H9 (cell line): ENCODE data around the gene DOK5. TPM values are rescaled to one million over a fixed set of nuclear protein-coding genes. Genes with fewer than 3 reads are reported as not detected.

Source experiments
- DNase-seq: peaks from one replicate; pipeline ENCODE4 v3.0.0-alpha.2; 2017
- H2AFZ ChIP-seq: one replicate; pipeline ENCODE4 v1.6.1; 2013; ENCODE audit warnings: mild to moderate bottlenecking, low read length, control low read depth, moderate library complexity
- H2AK5ac ChIP-seq: 2 replicates; pipeline ENCODE4 v1.6.1; 2013; ENCODE audit warnings: low read length, control low read depth, mixed read lengths; ENCODE audit not compliant: insufficient read length
- H2BK120ac ChIP-seq: one replicate; pipeline ENCODE4 v1.6.1; 2013; ENCODE audit warnings: low read depth, mild to moderate bottlenecking, low read length, control low read depth, inconsistent platforms; ENCODE audit not compliant: poor library complexity, severe bottlenecking
- H2BK12ac ChIP-seq: 2 replicates; pipeline ENCODE4 v1.6.1; 2013; ENCODE audit warnings: low read length, control low read depth, mixed read lengths, low read depth; ENCODE audit not compliant: insufficient read length
- H2BK15ac ChIP-seq: 2 replicates; pipeline ENCODE4 v1.6.1; 2013; ENCODE audit warnings: low read depth, low read length, control low read depth
- H2BK20ac ChIP-seq: one replicate; pipeline ENCODE4 v1.6.1; 2013; ENCODE audit warnings: low read depth, mild to moderate bottlenecking, low read length, control low read depth, inconsistent platforms; ENCODE audit not compliant: poor library complexity, severe bottlenecking
- H2BK5ac ChIP-seq: 2 replicates; pipeline ENCODE4 v1.6.1; 2013; ENCODE audit warnings: low read length, control low read depth, mixed read lengths; ENCODE audit not compliant: insufficient read length
- H3K14ac ChIP-seq: 2 replicates; pipeline ENCODE4 v1.6.1; 2013; ENCODE audit warnings: low read length, control low read depth; ENCODE audit not compliant: insufficient read depth
- H3K18ac ChIP-seq: 2 replicates; pipeline ENCODE4 v1.6.1; 2013; ENCODE audit warnings: low read depth, mild to moderate bottlenecking, mixed read lengths, low read length, control low read depth; ENCODE audit not compliant: insufficient read length
- H3K23ac ChIP-seq: 2 replicates; pipeline ENCODE4 v1.6.1; 2013; ENCODE audit warnings: low read length, control low read depth, mixed read lengths, low read depth; ENCODE audit not compliant: insufficient read length
- H3K23me2 ChIP-seq: 2 replicates; pipeline ENCODE4 v1.6.1; 2013; ENCODE audit warnings: low read depth, mild to moderate bottlenecking, mixed read lengths, low read length, control low read depth; ENCODE audit not compliant: insufficient read length, poor library complexity, severe bottlenecking
- H3K27ac ChIP-seq: 2 replicates; pipeline ENCODE4 v1.5.1; 2013; ENCODE audit warnings: low read length, control low read depth, mixed read lengths, low read depth; ENCODE audit not compliant: insufficient read length
- H3K27me3 ChIP-seq: 2 replicates; pipeline ENCODE4 v1.6.1; 2013; ENCODE audit warnings: low read length, control low read depth, inconsistent platforms; ENCODE audit not compliant: insufficient read depth
- H3K4ac ChIP-seq: 2 replicates; pipeline ENCODE4 v1.6.1; 2013; ENCODE audit warnings: low read depth, mild to moderate bottlenecking, control low read depth, inconsistent platforms, low read length, moderate library complexity
- H3K4me1 ChIP-seq: 2 replicates; pipeline ENCODE4 v1.6.1; 2013; ENCODE audit warnings: low read length, control low read depth, inconsistent platforms; ENCODE audit not compliant: insufficient read depth
- H3K4me2 ChIP-seq: 2 replicates; pipeline ENCODE4 v1.6.1; 2013; ENCODE audit warnings: low read length, control low read depth, mixed read lengths; ENCODE audit not compliant: insufficient read length, insufficient read depth
- H3K56ac ChIP-seq: 2 replicates; pipeline ENCODE4 v1.6.1; 2013; ENCODE audit warnings: low read depth, mild to moderate bottlenecking, mixed read lengths, low read length, control low read depth; ENCODE audit not compliant: insufficient read length
- H3K79me1 ChIP-seq: 2 replicates; pipeline ENCODE4 v1.6.1; 2013; ENCODE audit warnings: low read depth, mild to moderate bottlenecking, moderate library complexity, low read length, control low read depth, inconsistent platforms; ENCODE audit not compliant: insufficient read depth, poor library complexity, severe bottlenecking
- H3K79me2 ChIP-seq: 2 replicates; pipeline ENCODE4 v1.6.1; 2013; ENCODE audit warnings: low read length, control low read depth, inconsistent platforms; ENCODE audit not compliant: insufficient read depth
- H3K9ac ChIP-seq: 2 replicates; pipeline ENCODE4 v1.6.1; 2013; ENCODE audit warnings: low read length, control low read depth, mixed read lengths; ENCODE audit not compliant: insufficient read length; ENCODE audit errors: extremely low read depth
- H3K9me3 ChIP-seq: one replicate; pipeline ENCODE4 v1.6.1; 2013; ENCODE audit warnings: low read depth, low read length, inconsistent platforms; ENCODE audit not compliant: control insufficient read depth
- H3T11ph ChIP-seq: one replicate; pipeline ENCODE4 v1.6.1; 2013; ENCODE audit warnings: mild to moderate bottlenecking, low read length, control low read depth, inconsistent platforms
- H4K20me1 ChIP-seq: one replicate; pipeline ENCODE4 v1.6.1; 2013; ENCODE audit not compliant: control insufficient read depth, insufficient read length, insufficient read depth
- H4K5ac ChIP-seq: 2 replicates; pipeline ENCODE4 v1.6.1; 2013; ENCODE audit warnings: low read depth, mild to moderate bottlenecking, mixed read lengths, low read length, control low read depth; ENCODE audit not compliant: insufficient read length
- H4K8ac ChIP-seq: replicated peaks from 2 replicates; pipeline ENCODE4 v1.6.1; 2013; ENCODE audit warnings: low read length, control low read depth, mixed read lengths, low read depth; ENCODE audit not compliant: insufficient read length
- H4K91ac ChIP-seq: 2 replicates; pipeline ENCODE4 v1.6.1; 2013; ENCODE audit warnings: low read depth, mild to moderate bottlenecking, moderate library complexity, mixed read lengths, low read length, control low read depth; ENCODE audit not compliant: insufficient read length
- H3K27ac Mint-ChIP-seq, 3 experiments: 2 replicates in 2 of 3; 3 replicates in 1 of 3; pipeline ENCODE4 v1.8.0; 2020 to 2021; ENCODE audit warnings: mixed read lengths in 3 of 3, mild to moderate bottlenecking in 1 of 3, moderate library complexity in 1 of 3
- H3K27me3 Mint-ChIP-seq: 2 replicates; pipeline ENCODE4 v1.8.0; 2021; ENCODE audit warnings: low read depth, mild to moderate bottlenecking, moderate library complexity, mixed read lengths
- H3K36me3 Mint-ChIP-seq, 3 experiments: 2 replicates in 2 of 3; 3 replicates in 1 of 3; pipeline ENCODE4 v1.8.0; 2020 to 2021; ENCODE audit warnings: low read depth in 3 of 3, mixed read lengths in 3 of 3; ENCODE audit not compliant: insufficient read depth in 1 of 3
- H3K4me1 Mint-ChIP-seq, 2 experiments: 2 replicates each; pipeline ENCODE4 v1.8.0; 2020; ENCODE audit warnings: mixed read lengths in 2 of 2
- H3K4me3 Mint-ChIP-seq, 2 experiments: 2 replicates in 1 of 2; 3 replicates in 1 of 2; pipeline ENCODE4 v1.8.0; 2020 to 2021; ENCODE audit warnings: mild to moderate bottlenecking in 2 of 2, mixed read lengths in 2 of 2, moderate library complexity in 1 of 2
- H3K9me3 Mint-ChIP-seq, 2 experiments: 2 replicates in 1 of 2; 3 replicates in 1 of 2; pipeline ENCODE4 v1.8.0; 2020; ENCODE audit warnings: mild to moderate bottlenecking in 2 of 2, mixed read lengths in 2 of 2, moderate library complexity in 1 of 2
- CTCF ChIP-seq: fragments of 200-600 bp; sonication (generic); conservative IDR thresholded peaks from 3 replicates; pipeline ENCODE4 v1.8.0; 2021; ENCODE audit warnings: antibody characterized with exemption, mild to moderate bottlenecking
- WGBS: extraction: QIAGEN DNeasy Blood & Tissue Kit; methylation state at CpG from one replicate; pipeline ENCODE4 v1.1.7; 2013; ENCODE audit warnings: missing lambda C conversion rate, low lambda C conversion rate, mixed read lengths; ENCODE audit not compliant: insufficient read length; ENCODE audit errors: extremely low coverage; 5-methylcytosine and 5-hydroxymethylcytosine counted together
- total RNA-seq: library from RNA; stranded (reverse); gene quantifications from 2 replicates; pipeline ENCODE4 v1.2.1, GENCODE V29; 2021

Gene DOK5
- total RNA-seq, 1 experiment from 2014 or later = 4.5 TPM

GRCh38 chr20:54633374-54634355 lies 158.3 kb downstream of the DOK5 start:
- H3K27ac Mint-ChIP-seq = peak overlapping the region in 1 of 3 experiments; percentile 35; a peak in 1 of 7 replicates
- H4K91ac ChIP-seq = no peak overlapping the region

More at GRCh38 chr20:54633374-54634355, 158.3 kb downstream of the DOK5 start:
- H4K5ac ChIP-seq = no peak overlapping the region
- no peak for DNase-seq
- H3T11ph ChIP-seq = no peak overlapping the region
- H3K4me1 Mint-ChIP-seq = peaks cover 24 to 28% of the 10 kb centered on the region in 2 experiments
- no peak overlapping the region for H3K56ac ChIP-seq
- H4K20me1 ChIP-seq = no peaks in the 10 kb centered on the region
- H3K9ac ChIP-seq = no peak overlapping the region
- no peak overlapping the region for H3K18ac ChIP-seq
- no peak overlapping the region for H2BK20ac ChIP-seq
- TF ChIP-seq CTCF = no peak
- H2BK120ac ChIP-seq = no peak overlapping the region
- no peak overlapping the region for H3K4me2 ChIP-seq
- no peak overlapping the region for H4K8ac ChIP-seq
- WGBS = 100% methylated on average over 1 of the region's 13 CpGs
- H3K27ac ChIP-seq = no peak overlapping the region
- peaks cover 2 to 6% of the 10 kb centered on the region in 2 experiments; a peak in 3 of 5 replicates for H3K9me3 Mint-ChIP-seq
- no peak overlapping the region for H2BK15ac ChIP-seq
- no peak overlapping the region for H3K23ac ChIP-seq
- no peak overlapping the region for H3K4ac ChIP-seq
- no peaks in the 10 kb centered on the region for H3K23me2 ChIP-seq
- no peak overlapping the region for H2AFZ ChIP-seq
- H2BK5ac ChIP-seq = no peak overlapping the region
- peaks cover 0 to 24% (median 2%) of the 10 kb centered on the region in 3 experiments; a peak in 4 of 7 replicates for H3K36me3 Mint-ChIP-seq
- H3K79me1 ChIP-seq = no peaks in the 10 kb centered on the region
- H2BK12ac ChIP-seq = no peak overlapping the region
- no peak overlapping the region for H2AK5ac ChIP-seq
- peaks cover 6% of the 10 kb centered on the region for H3K9me3 ChIP-seq
- no peak overlapping the region for H3K14ac ChIP-seq
- no peaks in the 10 kb centered on the region for H3K4me1 ChIP-seq
- no peaks in the 10 kb centered on the region for H3K27me3 ChIP-seq
- no peak overlapping the region for H3K4me3 Mint-ChIP-seq
- no peaks in the 10 kb centered on the region for H3K27me3 Mint-ChIP-seq
- H3K79me2 ChIP-seq = no peaks in the 10 kb centered on the region
